SU-DHL-6 (cell line): ENCODE data around the gene PPP1R37.

Source experiments
- EZH2phosphoT487 ChIP-seq: fragments of 200-600 bp; sonication (generic), shearing (Covaris generic); conservative IDR thresholded peaks from 2 replicates; pipeline ENCODE4 v1.6.1; 2018; ENCODE audit warnings: mild to moderate bottlenecking, antibody characterized with exemption, low read length, moderate library complexity, mixed read lengths
- TF ChIP-seq, protein P1 (sequence below): fragments of 200-600 bp; sonication (generic); IDR thresholded peaks from one replicate; pipeline ENCODE4 v1.5.1; 2017; ENCODE audit warnings: antibody characterized with exemption, mild to moderate bottlenecking, low read length, moderate library complexity; ENCODE audit not compliant: insufficient read depth, poor library complexity, severe bottlenecking

DNA sequence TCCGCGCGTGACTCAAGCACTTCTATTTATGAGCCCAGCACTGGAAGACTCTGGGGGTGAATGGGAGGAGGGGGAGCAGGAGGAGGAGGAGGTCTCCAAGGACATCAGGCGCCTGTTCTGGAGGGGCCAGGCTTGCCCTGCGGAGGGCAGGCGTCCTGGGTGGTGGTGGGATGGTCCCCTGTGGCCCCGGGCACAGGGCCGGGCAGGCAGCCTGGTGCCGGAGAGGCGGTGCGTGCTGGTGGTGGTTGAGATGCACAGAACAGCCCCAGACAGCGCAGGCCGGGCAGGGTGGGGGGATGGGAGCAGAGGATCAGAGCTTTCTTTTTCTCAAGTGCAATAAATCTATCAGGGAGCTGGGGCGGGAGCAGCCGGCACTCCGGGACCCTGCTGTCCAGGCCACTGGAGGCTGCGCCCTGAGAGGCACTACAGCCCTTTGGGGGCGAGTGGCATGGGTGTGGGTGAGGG lies 53.8 kb downstream of the PPP1R37 start:
- TF ChIP-seq, protein P1, sequence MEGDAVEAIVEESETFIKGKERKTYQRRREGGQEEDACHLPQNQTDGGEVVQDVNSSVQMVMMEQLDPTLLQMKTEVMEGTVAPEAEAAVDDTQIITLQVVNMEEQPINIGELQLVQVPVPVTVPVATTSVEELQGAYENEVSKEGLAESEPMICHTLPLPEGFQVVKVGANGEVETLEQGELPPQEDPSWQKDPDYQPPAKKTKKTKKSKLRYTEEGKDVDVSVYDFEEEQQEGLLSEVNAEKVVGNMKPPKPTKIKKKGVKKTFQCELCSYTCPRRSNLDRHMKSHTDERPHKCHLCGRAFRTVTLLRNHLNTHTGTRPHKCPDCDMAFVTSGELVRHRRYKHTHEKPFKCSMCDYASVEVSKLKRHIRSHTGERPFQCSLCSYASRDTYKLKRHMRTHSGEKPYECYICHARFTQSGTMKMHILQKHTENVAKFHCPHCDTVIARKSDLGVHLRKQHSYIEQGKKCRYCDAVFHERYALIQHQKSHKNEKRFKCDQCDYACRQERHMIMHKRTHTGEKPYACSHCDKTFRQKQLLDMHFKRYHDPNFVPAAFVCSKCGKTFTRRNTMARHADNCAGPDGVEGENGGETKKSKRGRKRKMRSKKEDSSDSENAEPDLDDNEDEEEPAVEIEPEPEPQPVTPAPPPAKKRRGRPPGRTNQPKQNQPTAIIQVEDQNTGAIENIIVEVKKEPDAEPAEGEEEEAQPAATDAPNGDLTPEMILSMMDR = no peak
- TF ChIP-seq EZH2phosphoT487 = no peak
